Naive B cell (primary cell): Measurements from ENCODE around the gene HCRTR1. TPM values are rescaled to one million over a fixed set of nuclear protein-coding genes. Genes with fewer than 3 reads are reported as not detected.

ENCODE experiments used
- ATAC-seq, 2 donors: fragments of 150-1000 bp; cut with Tn5 transposase; 2 replicates each; pipeline ENCODE4 v1.10.0; 2021; ENCODE audit warnings: low read depth in 2 of 2, mild to moderate bottlenecking in 2 of 2, moderate library complexity in 2 of 2
- DNase-seq: peaks from one replicate; pipeline ENCODE4 v3.0.0; 2022
- H3K27ac Mint-ChIP-seq, 6 donors: one replicate each; pipeline ENCODE4 v1.8.0; 2020 to 2022; ENCODE audit warnings: mild to moderate bottlenecking in 6 of 6, mixed read lengths in 6 of 6, moderate library complexity in 5 of 6, inconsistent platforms in 2 of 6
- H3K27me3 Mint-ChIP-seq, 3 donors: one replicate each; pipeline ENCODE4 v1.8.0; 2021 to 2022; ENCODE audit warnings: mixed read lengths in 3 of 3, mild to moderate bottlenecking in 1 of 3
- H3K36me3 Mint-ChIP-seq, 2 donors: one replicate each; pipeline ENCODE4 v1.8.0; 2020 to 2022; ENCODE audit warnings: mixed read lengths in 2 of 2, inconsistent platforms in 1 of 2, mild to moderate bottlenecking in 1 of 2
- H3K4me1 Mint-ChIP-seq, 3 donors: one replicate each; pipeline ENCODE4 v1.8.0; 2020 to 2022; ENCODE audit warnings: mixed read lengths in 3 of 3, inconsistent platforms in 1 of 3, mild to moderate bottlenecking in 1 of 3, moderate library complexity in 1 of 3
- H3K4me3 Mint-ChIP-seq, 8 donors: one replicate each; pipeline ENCODE4 v1.8.0; 2020 to 2022; ENCODE audit warnings: mild to moderate bottlenecking in 8 of 8, mixed read lengths in 8 of 8, moderate library complexity in 8 of 8, inconsistent platforms in 2 of 8
- H3K9me3 Mint-ChIP-seq, 7 donors: one replicate each; pipeline ENCODE4 v1.8.0; 2020 to 2022; ENCODE audit warnings: mixed read lengths in 7 of 7, mild to moderate bottlenecking in 5 of 7, inconsistent platforms in 2 of 7, moderate library complexity in 1 of 7
- polyA plus RNA-seq, 6 donors: library from polyadenylated mRNA; unstranded; fragments of 300-500 nt; fragmentation: Illumina TruSeq; gene quantifications; one replicate each; pipeline ENCODE4 v1.2.3, GENCODE V29; 2021; ENCODE audit warnings: low read depth in 6 of 6

Gene HCRTR1
- polyA plus RNA-seq, 6 donors from 2014 or later, result not detected

- ATAC-seq, result no peak
- Mint-ChIP-seq H3K9me3 (no peaks in the 10 kb centered on the region), H3K27ac (peak overlapping the region in 1 of 6 donors; percentile 42), H3K4me3 (no peak overlapping the region), H3K27me3 (peaks cover 22 to 34% (median 32%) of the 10 kb centered on the region in 3 donors), H3K36me3 (no peaks in the 10 kb centered on the region), H3K4me1 (peaks cover 16 to 28% (median 17%) of the 10 kb centered on the region in 3 donors)
- DNase-seq, result no peak
These were observed 3.4 kb downstream of the HCRTR1 start for GRCh38 chr1:31620631-31621497.

- H3K27ac Mint-ChIP-seq, result no peak overlapping the region
- no peak overlapping the region for H3K4me3 Mint-ChIP-seq
- H3K9me3 Mint-ChIP-seq, result no peaks in the 10 kb centered on the region
- DNase-seq (no peak), ATAC-seq (no peak)
- H3K27me3 Mint-ChIP-seq, result peaks cover 19 to 28% (median 26%) of the 10 kb centered on the region in 3 donors
- H3K4me1 Mint-ChIP-seq, result peaks cover 16 to 26% (median 17%) of the 10 kb centered on the region in 3 donors
- no peaks in the 10 kb centered on the region for H3K36me3 Mint-ChIP-seq
These were observed 4.0 kb downstream of the HCRTR1 start for GRCh38 chr1:31621498-31621820.

- H3K36me3 Mint-ChIP-seq, result no peaks in the 10 kb centered on the region
- H3K27ac Mint-ChIP-seq, result peak overlapping the region in 1 of 6 donors; percentile 33
- no peak overlapping the region for H3K4me3 Mint-ChIP-seq
- H3K27me3 Mint-ChIP-seq, result peaks cover 13 to 21% (median 20%) of the 10 kb centered on the region in 3 donors
- no peaks in the 10 kb centered on the region for H3K9me3 Mint-ChIP-seq
- peaks cover 14 to 19% (median 17%) of the 10 kb centered on the region in 3 donors for H3K4me1 Mint-ChIP-seq
- no peak for DNase-seq
- no peak for ATAC-seq
These were observed 4.6 kb downstream of the HCRTR1 start for GRCh38 chr1:31621847-31622730.

GRCh38 chr1:31623365-31623764 is 5.9 kb downstream of the HCRTR1 start:
- Mint-ChIP-seq H3K4me3 (no peak overlapping the region), H3K36me3 (no peaks in the 10 kb centered on the region), H3K9me3 (no peaks in the 10 kb centered on the region), H3K27me3 (peaks cover 10 to 15% (median 14%) of the 10 kb centered on the region in 3 donors), H3K4me1 (peaks cover 11 to 16% (median 13%) of the 10 kb centered on the region in 3 donors), H3K27ac (peak overlapping the region in 1 of 6 donors; percentile 27)
- no peak for ATAC-seq
- no peak for DNase-seq

GRCh38 chr1:31624309-31624708 is 6.8 kb downstream of the HCRTR1 start:
- DNase-seq (no peak), ATAC-seq (no peak)
- Mint-ChIP-seq H3K36me3 (peaks cover 0 to 4% of the 10 kb centered on the region in 2 donors), H3K9me3 (no peaks in the 10 kb centered on the region), H3K4me3 (no peak overlapping the region), H3K27me3 (peaks cover 6 to 7% (median 6%) of the 10 kb centered on the region in 3 donors), H3K27ac (peak overlapping the region in 3 of 6 donors; percentile 26 to 69 (median 27)), H3K4me1 (peaks cover 6 to 10% (median 7%) of the 10 kb centered on the region in 3 donors)

- no peak for DNase-seq
- Mint-ChIP-seq H3K9me3 (no peaks in the 10 kb centered on the region), H3K4me3 (no peak overlapping the region), H3K27me3 (peaks cover 0 to 1% (median under 1%) of the 10 kb centered on the region in 3 donors), H3K27ac (no peak overlapping the region), H3K36me3 (peaks cover 0 to 9% of the 10 kb centered on the region in 2 donors), H3K4me1 (peaks cover 0 to 4% (median 3%) of the 10 kb centered on the region in 3 donors)
- ATAC-seq, result no peak
These were observed 7.4 kb downstream of the HCRTR1 start for GRCh38 chr1:31624731-31625514.

GRCh38 chr1:31625561-31626222 is 8.2 kb downstream of the HCRTR1 start:
- ATAC-seq (no peak), DNase-seq (no peak)
- Mint-ChIP-seq H3K27me3 (no peaks in the 10 kb centered on the region), H3K4me1 (peaks cover 0 to 4% (median 3%) of the 10 kb centered on the region in 3 donors), H3K36me3 (peaks cover 0 to 16% of the 10 kb centered on the region in 2 donors), H3K9me3 (no peaks in the 10 kb centered on the region), H3K27ac (peak overlapping the region in 1 of 6 donors; percentile 42), H3K4me3 (no peak overlapping the region)

- no peaks in the 10 kb centered on the region for H3K27me3 Mint-ChIP-seq
- ATAC-seq (no peak), DNase-seq (no peak)
- H3K27ac Mint-ChIP-seq, result no peak overlapping the region
- H3K4me1 Mint-ChIP-seq, result peaks cover 0 to 4% (median 3%) of the 10 kb centered on the region in 3 donors
- peaks cover 0 to 19% of the 10 kb centered on the region in 2 donors for H3K36me3 Mint-ChIP-seq
- no peak overlapping the region for H3K4me3 Mint-ChIP-seq
- no peaks in the 10 kb centered on the region for H3K9me3 Mint-ChIP-seq
These were observed 9.0 kb downstream of the HCRTR1 start for GRCh38 chr1:31626223-31627207.

- Mint-ChIP-seq H3K36me3 (peaks cover 0 to 19% of the 10 kb centered on the region in 2 donors), H3K27me3 (no peaks in the 10 kb centered on the region), H3K9me3 (no peaks in the 10 kb centered on the region), H3K4me3 (no peak overlapping the region), H3K27ac (peak overlapping the region in 2 of 6 donors; percentile 28 to 83), H3K4me1 (peaks cover 0 to 4% (median 3%) of the 10 kb centered on the region in 3 donors)
- no peak for DNase-seq
- ATAC-seq, result no peak
These were observed 9.9 kb downstream of the HCRTR1 start for GRCh38 chr1:31627301-31627929.

- Mint-ChIP-seq H3K27me3 (no peaks in the 10 kb centered on the region), H3K36me3 (peaks cover 0 to 19% of the 10 kb centered on the region in 2 donors), H3K4me3 (no peak overlapping the region), H3K9me3 (no peaks in the 10 kb centered on the region), H3K27ac (peak overlapping the region in 1 of 6 donors; percentile 19), H3K4me1 (peaks cover 0 to 4% (median 3%) of the 10 kb centered on the region in 3 donors)
- ATAC-seq (no peak), DNase-seq (no peak)
These were observed 10.6 kb downstream of the HCRTR1 start for GRCh38 chr1:31627930-31628559.
